HepG2 (cell line): Measurements from ENCODE around the gene SLC43A3. TPM values are rescaled to one million over a fixed set of nuclear protein-coding genes. Genes with fewer than 3 reads are reported as not detected.

Source experiments
- ARNT2 ChIP-seq: sonication (generic); formaldehyde crosslinking; IDR thresholded peaks from 2 replicates; pipeline ENCODE4 v1.8.0; 2022; ENCODE audit warnings: mild to moderate bottlenecking, low read depth, missing genetic modification reagents, moderate library complexity
- HOXD1 ChIP-seq: sonication (generic); formaldehyde crosslinking; IDR thresholded peaks from 2 replicates; pipeline ENCODE4 v1.5.0; 2020; ENCODE audit warnings: missing genetic modification reagents
- NCOA2 ChIP-seq: sonication (generic); formaldehyde crosslinking; IDR thresholded peaks from 2 replicates; pipeline ENCODE4 v1.8.0; 2022; ENCODE audit warnings: inconsistent platforms
- SPEN ChIP-seq: sonication (generic); formaldehyde crosslinking; IDR thresholded peaks from 2 replicates; pipeline ENCODE4 v1.5.1; 2020; ENCODE audit warnings: low read depth, mild to moderate bottlenecking, missing genetic modification reagents
- TBX2 ChIP-seq: sonication (generic); formaldehyde crosslinking; IDR thresholded peaks from 2 replicates; pipeline ENCODE4 v1.5.0; 2020; ENCODE audit warnings: missing genetic modification reagents, mild to moderate bottlenecking, borderline replicate concordance
- TBX3 ChIP-seq: fragments of 450-650 bp; IDR thresholded peaks from 2 replicates; pipeline ENCODE4 v1.6.1; 2017; ENCODE audit warnings: antibody characterized with exemption, mild to moderate bottlenecking, inconsistent platforms, borderline replicate concordance
- ZNF205 ChIP-seq: IDR thresholded peaks from 2 replicates; pipeline ENCODE4 v1.6.1; 2018; ENCODE audit warnings: missing biosample characterization, missing genetic modification reagents
- ZNF264 ChIP-seq: sonication (generic); formaldehyde crosslinking; IDR thresholded peaks from 2 replicates; pipeline ENCODE4 v1.4.0; 2020; ENCODE audit warnings: missing genetic modification reagents
- ZNF337 ChIP-seq: sonication (generic); formaldehyde crosslinking; IDR thresholded peaks from 2 replicates; pipeline ENCODE4 v1.5.1; 2020; ENCODE audit warnings: missing genetic modification reagents, low read depth, mild to moderate bottlenecking, borderline replicate concordance
- ZXDC ChIP-seq: sonication (generic); formaldehyde crosslinking; IDR thresholded peaks from 2 replicates; pipeline ENCODE4 v1.5.0; 2020; ENCODE audit warnings: mild to moderate bottlenecking, missing genetic modification reagents
- polyA plus RNA-seq, 8 experiments: library from polyadenylated mRNA; depleted of rRNA in 3 of 8; stranded (reverse) in 7 of 8; unstranded in 1 of 8; fragments of >200 nt; fragmentation: Illumina TruSeq in 4 of 8; extraction: Trizol in 4 of 8; gene quantifications; 2 replicates each; pipeline versions ENCODE4 v1.2.1 to v1.2.3, GENCODE V29; 2011 to 2016; ENCODE audit warnings: low read depth in 4 of 8, missing spikeins in 1 of 8, mixed read lengths in 1 of 8; ENCODE audit not compliant: insufficient read depth in 1 of 8
- total RNA-seq, 5 experiments: library from RNA; depleted of rRNA; stranded (reverse); fragments of >200 nt; fragmentation: Illumina TruSeq; extraction: Trizol; gene quantifications; 2 replicates each; pipeline ENCODE4 v1.2.3, GENCODE V29; 2016; ENCODE audit warnings: low read depth in 1 of 5

Gene SLC43A3
- total and polyA plus RNA-seq, 2 of the 13 experiments (the other 11 are each of a cell fraction or from before 2014, with no cell fraction given), result 2.6 TPM; not detected in 1

- peak; percentile 60; the same call in 1 of the 2 replicates for TF ChIP-seq SPEN (CRISPR knock-in tag)
- peak; percentile 59; the same call in 1 of the 2 replicates for TF ChIP-seq ZNF264 (CRISPR knock-in tag)
- TF ChIP-seq NCOA2, result peak; percentile 85
- TF ChIP-seq TBX3, result 0 out of 2 replicates have a peak, but pooled peaks have one; percentile 40
- peak; percentile 89 for TF ChIP-seq TBX2 (CRISPR knock-in tag)
- TF ChIP-seq ZNF205 (CRISPR knock-in tag), result peak; percentile 87
- TF ChIP-seq ZXDC (CRISPR knock-in tag), result no peak
- no peak for TF ChIP-seq ZNF337 (CRISPR knock-in tag)
- 0 out of 2 replicates have a peak, but pooled peaks have one; percentile 45 for TF ChIP-seq ARNT2
- TF ChIP-seq HOXD1 (CRISPR knock-in tag), result 0 out of 2 replicates have a peak, but pooled peaks have one; percentile 61
These were observed 8.0 kb upstream of the SLC43A3 start (continued) for GRCh38 chr11:57434640-57435546.
